HG03558 (cell line): ENCODE measurements around the gene RBM19.

Source experiments
- ATAC-seq: cut with Tn5 transposase; IDR thresholded peaks from one replicate; pipeline ENCODE4 v1.9.1; 2021; ENCODE audit warnings: moderate number of reproducible peaks; ENCODE audit not compliant: unreplicated experiment; ENCODE audit errors: extremely low read depth

RBM19 gene

GRCh38 chr12:113889891-113890581, 76.1 kb downstream of the RBM19 start:
- no peak for ATAC-seq

- ATAC-seq = no peak
Observed at GRCh38 chr12:113889076-113889475, 77.0 kb downstream of the RBM19 start.

GRCh38 chr12:113888435-113888834, 77.7 kb downstream of the RBM19 start:
- ATAC-seq = no peak

- ATAC-seq = no peak
Observed at GRCh38 chr12:113887906-113888305, 78.2 kb downstream of the RBM19 start.

- ATAC-seq = no peak
Observed at GRCh38 chr12:113886721-113887120, 79.4 kb downstream of the RBM19 start.

- no peak for ATAC-seq
Observed at GRCh38 chr12:113884392-113884791, 81.7 kb downstream of the RBM19 start.

GRCh38 chr12:113882690-113883089, 83.4 kb downstream of the RBM19 start:
- ATAC-seq = no peak

GRCh38 chr12:113880988-113881962, 84.8 kb downstream of the RBM19 start:
- ATAC-seq = no peak

- ATAC-seq = no peak
Observed at GRCh38 chr12:113880326-113880725, 85.8 kb downstream of the RBM19 start.

- no peak for ATAC-seq
Observed at GRCh38 chr12:113879658-113880057, 86.5 kb downstream of the RBM19 start.

- ATAC-seq = no peak
Observed at GRCh38 chr12:113877607-113878006, 88.5 kb downstream of the RBM19 start.

GRCh38 chr12:113876160-113876559, 90.0 kb downstream of the RBM19 start:
- no peak for ATAC-seq

- ATAC-seq = no peak
Observed at GRCh38 chr12:113875691-113876090, 90.4 kb downstream of the RBM19 start.

GRCh38 chr12:113874999-113875561, 91.0 kb downstream of the RBM19 start:
- no peak for ATAC-seq

GRCh38 chr12:113874326-113874725, 91.8 kb downstream of the RBM19 start:
- ATAC-seq = no peak

- ATAC-seq = no peak
Observed at GRCh38 chr12:113873740-113874139, 92.4 kb downstream of the RBM19 start.

GRCh38 chr12:113870890-113871289, 95.2 kb downstream of the RBM19 start:
- no peak for ATAC-seq

GRCh38 chr12:113870035-113870434, 96.1 kb downstream of the RBM19 start:
- ATAC-seq = no peak

- ATAC-seq = no peak
Observed at GRCh38 chr12:113868365-113868764, 97.8 kb downstream of the RBM19 start.

GRCh38 chr12:113867258-113867657, 98.9 kb downstream of the RBM19 start:
- no peak for ATAC-seq

GRCh38 chr12:113866496-113866895, 99.6 kb downstream of the RBM19 start:
- ATAC-seq = no peak
